Heart right ventricle (tissue), 16 donors: Measurements from ENCODE around the gene ASPN. TPM values are rescaled to one million over a fixed set of nuclear protein-coding genes. Genes with fewer than 3 reads are reported as not detected.
A peak's percentile ranks its signal among the peaks of the same experiment; 100 is the strongest.

ENCODE experiments used
- ATAC-seq, 8 donors: fragments of 200-7000 bp; cut with Tn5 transposase; one replicate each; pipeline ENCODE4 v1.9.1; 2020; ENCODE audit warnings: mild to moderate bottlenecking in 8 of 8, moderate library complexity in 8 of 8, moderate number of reproducible peaks in 1 of 8
- DNase-seq, 2 donors: peaks; one replicate each; pipeline ENCODE4 v3.0.0-alpha.2; 2020
- H3K27ac ChIP-seq, 10 donors: fragments of 200-600 bp; sonication (generic) in 2 of 10; one replicate each; pipeline versions ENCODE4 v1.5.0 to v1.8.0; 2020 to 2022; ENCODE audit warnings: mild to moderate bottlenecking in 3 of 10
- H3K27me3 ChIP-seq, 7 donors: fragments of 200-600 bp; one replicate each; pipeline ENCODE4 v1.8.0; 2021 to 2022; ENCODE audit warnings: mild to moderate bottlenecking in 2 of 7
- H3K36me3 ChIP-seq, 9 donors: fragments of 200-600 bp; sonication (generic) in 1 of 9; one replicate each; pipeline versions ENCODE4 v1.5.0 to v1.8.0; 2020 to 2022; ENCODE audit warnings: mild to moderate bottlenecking in 2 of 9
- H3K4me1 ChIP-seq, 9 donors: fragments of 200-600 bp; sonication (generic) in 1 of 9; one replicate each; pipeline versions ENCODE4 v1.5.0 to v1.8.0; 2020 to 2022; ENCODE audit warnings: mild to moderate bottlenecking in 4 of 9
- H3K4me3 ChIP-seq, 10 donors: fragments of 200-600 bp; sonication (generic) in 2 of 10; one replicate each; pipeline versions ENCODE4 v1.5.0 to v1.8.0; 2020 to 2022; ENCODE audit warnings: mild to moderate bottlenecking in 7 of 10, moderate library complexity in 2 of 10
- H3K9me3 ChIP-seq, 11 donors: fragments of 200-600 bp in 10 of 11; sonication (generic) in 2 of 11; one replicate each; pipeline versions ENCODE4 v1.5.0 to v1.8.0; 2013 to 2022; ENCODE audit warnings: mild to moderate bottlenecking in 2 of 11, control low read depth in 1 of 11, moderate library complexity in 1 of 11
- WGBS, 2 donors: extraction: QIAGEN DNeasy Blood & Tissue Kit; methylation state at CpG; one replicate each; pipeline ENCODE4 v1.1.7; 2013; ENCODE audit warnings: inconsistent platforms in 1 of 2; 5-methylcytosine and 5-hydroxymethylcytosine counted together
- intact Hi-C, 10 donors: fragments of 100-400 bp; cut with DNase I; formaldehyde crosslinking; loops; one replicate each; pipeline versions ENCODE4 v1.11.1 to v1.14.2; 2022
- polyA plus RNA-seq, 2 donors: library from polyadenylated mRNA; stranded (reverse); fragments of 200-250 nt; gene quantifications; one replicate each; pipeline ENCODE4 v1.2.3, GENCODE V29; 2013
- total RNA-seq, 10 donors: library from RNA; stranded (reverse); fragmentation: NEBNext Ultra II Directional in 3 of 10; extraction: Animal tissue kit (Norgen Biotek cat#: 25700) in 3 of 10; gene quantifications; one replicate each; pipeline versions ENCODE4 v1.2.1 to v1.2.4, GENCODE V29; 2021 to 2023
- TF ChIP-seq, protein P1 (sequence below), 9 donors: fragments of 200-600 bp; sonication (generic) in 2 of 9; IDR thresholded peaks; one replicate each; pipeline versions ENCODE4 v1.5.0 to v1.8.0; 2021 to 2022; ENCODE audit warnings: antibody characterized with exemption in 9 of 9, mild to moderate bottlenecking in 5 of 9, moderate library complexity in 1 of 9
- donor health status: Arrhythmogenic right ventricular cardiomyopathy.
- donor health status: ischemic (EF 13 %, LVEDD 7.1; RV severe dilation, severe dysfunction).
- donor health status: healthy with polysubstance abuse.
- donor health status: DM: no; HTN: yes; CAD: no.
- donor health status: DM: no; HTN: no; CAD: no.
- donor health status: ischemic (EF 25% LVEDD 6.9; RV normal size, moderate dysfunction).
- donor health status: ischemic (EF 25% LVEDD 5.7; RV mildly dilated, moderate dysfunction).
- donor health status: healthy.
- donor health status: DM: yes; HTN: yes; CAD: no.
- donor health status: Ischemic cardiomyopathy.
- donor health status: ischemic (EF 35%, LVEDD 5.7; RV mildly dilated, moderate dysfunction).
- donor health status: nonischemic (EF 11% LVEDD 7.7; RV severe dilation, severe dysfunction).
- donor health status: DM: yes; HTN: yes; CAD: no.
- donor health status: PGD.
- donor health status: ischemic (EF 29% LVEDD 5.4; RV normal size, mild dysfunction).
- donor health status: nonischemic (EF 23%, LVEDD 6.1; RV moderate dilation, normal function).

Gene ASPN
- total and polyA plus RNA-seq, 12 donors: 2.3 to 29.6 (median 16.9) TPM

DNA sequence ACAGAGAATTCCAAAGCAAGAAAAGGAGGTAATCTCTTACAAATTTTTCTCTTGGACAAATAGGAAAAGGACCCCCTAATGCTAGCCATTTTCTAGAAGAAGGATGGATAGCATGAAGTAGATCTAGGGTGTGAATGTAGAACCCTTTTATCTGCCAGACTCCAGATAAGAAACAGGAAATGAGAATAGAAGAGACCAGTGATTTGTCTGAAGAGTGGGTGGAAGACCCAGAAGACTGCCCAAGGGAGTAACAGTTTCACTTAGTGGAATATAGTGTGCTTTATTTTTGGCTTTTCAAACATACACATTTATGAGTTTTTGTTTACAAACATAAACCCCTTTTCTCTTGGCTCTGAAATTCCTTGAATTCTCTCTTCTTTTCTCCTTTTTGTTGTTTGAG, 28.4 kb upstream of the ASPN start:
- Histone ChIP-seq H3K36me3 (peaks cover 0 to 14% (median 0%) of the 10 kb centered on the region in 9 donors), H3K9me3 (no peaks in the 10 kb centered on the region), H3K4me3 (no peak overlapping the region), H3K27me3 (no peaks in the 10 kb centered on the region), H3K4me1 (peaks cover 7 to 48% (median 33%) of the 10 kb centered on the region in 9 donors), H3K27ac (no peak overlapping the region)
- DNase-seq (no peak), ATAC-seq (no peak)
- TF ChIP-seq, protein P1, sequence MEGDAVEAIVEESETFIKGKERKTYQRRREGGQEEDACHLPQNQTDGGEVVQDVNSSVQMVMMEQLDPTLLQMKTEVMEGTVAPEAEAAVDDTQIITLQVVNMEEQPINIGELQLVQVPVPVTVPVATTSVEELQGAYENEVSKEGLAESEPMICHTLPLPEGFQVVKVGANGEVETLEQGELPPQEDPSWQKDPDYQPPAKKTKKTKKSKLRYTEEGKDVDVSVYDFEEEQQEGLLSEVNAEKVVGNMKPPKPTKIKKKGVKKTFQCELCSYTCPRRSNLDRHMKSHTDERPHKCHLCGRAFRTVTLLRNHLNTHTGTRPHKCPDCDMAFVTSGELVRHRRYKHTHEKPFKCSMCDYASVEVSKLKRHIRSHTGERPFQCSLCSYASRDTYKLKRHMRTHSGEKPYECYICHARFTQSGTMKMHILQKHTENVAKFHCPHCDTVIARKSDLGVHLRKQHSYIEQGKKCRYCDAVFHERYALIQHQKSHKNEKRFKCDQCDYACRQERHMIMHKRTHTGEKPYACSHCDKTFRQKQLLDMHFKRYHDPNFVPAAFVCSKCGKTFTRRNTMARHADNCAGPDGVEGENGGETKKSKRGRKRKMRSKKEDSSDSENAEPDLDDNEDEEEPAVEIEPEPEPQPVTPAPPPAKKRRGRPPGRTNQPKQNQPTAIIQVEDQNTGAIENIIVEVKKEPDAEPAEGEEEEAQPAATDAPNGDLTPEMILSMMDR (IDR thresholded peaks at IDR 0.05): no peak
- intact Hi-C loops: loop anchor here in 1 of 10 donors (5.0 kb wide), 1 partner anchor 122 kb away; no protein-coding TSS in a partner anchor

DNA sequence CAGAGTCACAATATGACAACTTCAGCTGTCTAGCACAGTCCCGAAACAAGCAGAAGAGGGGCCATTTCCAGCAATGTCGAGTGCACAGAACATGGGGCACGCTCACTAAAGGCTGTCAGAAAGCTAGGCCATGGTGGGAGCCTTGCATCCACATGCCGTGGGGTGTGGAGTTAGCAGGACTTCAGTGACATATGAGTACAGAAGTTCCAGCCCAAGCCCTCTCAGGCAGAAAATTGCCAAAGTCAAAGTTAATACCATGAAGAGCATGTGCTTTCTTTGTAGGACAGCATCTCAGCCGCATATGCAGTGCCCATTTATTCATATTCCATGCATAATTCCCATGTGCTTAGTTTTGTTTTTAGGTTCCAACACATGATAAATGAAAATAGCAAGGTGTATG, 26.7 kb upstream of the ASPN start:
- TF ChIP-seq, protein P1 (IDR thresholded peaks at IDR 0.05): no peak
- no peak for DNase-seq
- H3K9me3 ChIP-seq: no peaks in the 10 kb centered on the region
- 95 to 97% methylated on average over 5 of the region's 5 CpGs for WGBS, 2 donors
- intact Hi-C loops: loop anchor here in 5 of 10 donors (2.0 to 10.0 kb wide), 5 partner anchors 14 to 126 kb away; no protein-coding TSS in a partner anchor
- H3K36me3 ChIP-seq: peaks cover 0 to 4% (median 0%) of the 10 kb centered on the region in 9 donors
- peak overlapping the region in 3 of 10 donors; percentile 37 to 72 (median 56) for H3K27ac ChIP-seq
- ATAC-seq: no peak
- peaks cover 7 to 64% (median 38%) of the 10 kb centered on the region in 9 donors for H3K4me1 ChIP-seq
- H3K27me3 ChIP-seq: no peaks in the 10 kb centered on the region
- no peak overlapping the region for H3K4me3 ChIP-seq

DNA sequence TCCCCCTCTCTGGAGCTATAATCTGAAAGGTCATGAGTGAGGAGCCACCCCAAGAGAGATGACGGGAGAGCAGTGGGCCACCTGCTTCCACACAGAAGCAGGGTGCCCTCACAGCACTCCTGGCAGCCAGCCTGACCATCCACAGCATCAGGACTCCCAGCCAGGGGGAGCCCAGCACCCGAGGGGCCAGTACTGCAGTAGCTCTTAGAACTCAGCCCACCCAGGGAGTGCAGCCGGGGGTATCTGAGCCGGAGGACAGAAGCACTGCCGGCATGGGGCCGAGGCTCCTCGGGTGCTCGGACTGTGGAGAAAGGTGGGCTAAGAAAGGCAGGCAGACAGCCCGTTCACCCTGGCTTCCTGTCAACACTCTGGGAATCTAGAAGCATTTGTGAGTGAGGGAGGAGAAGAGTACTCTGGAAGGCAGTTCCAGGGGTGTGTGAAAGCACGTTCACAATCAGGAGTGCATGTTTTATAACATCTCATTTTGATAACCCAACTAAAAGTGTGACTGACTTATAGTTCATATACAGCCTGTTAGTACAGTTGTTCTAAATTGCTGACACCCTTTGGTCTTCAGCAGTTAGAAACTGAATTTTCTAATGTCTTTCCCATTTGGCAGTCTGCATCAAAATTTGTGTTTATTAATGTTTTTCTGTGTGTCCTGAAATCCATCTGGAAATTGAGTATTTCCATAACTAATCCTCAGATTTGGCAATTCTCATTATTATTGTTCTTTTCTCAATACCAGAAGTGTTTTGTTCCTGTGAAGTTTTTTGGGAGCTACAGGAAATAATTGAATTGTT, 25.9 kb upstream of the ASPN start:
- intact Hi-C loops: loop anchor here in 5 of 10 donors (2.0 to 10.0 kb wide), 5 partner anchors 15 to 127 kb away; no protein-coding TSS in a partner anchor
- Histone ChIP-seq H3K27me3 (no peaks in the 10 kb centered on the region), H3K9me3 (no peaks in the 10 kb centered on the region), H3K4me1 (peaks cover 7 to 61% (median 37%) of the 10 kb centered on the region in 9 donors), H3K4me3 (peak overlapping the region in 2 of 10 donors; percentile 7 to 14), H3K36me3 (peaks cover 0 to 4% (median 0%) of the 10 kb centered on the region in 9 donors), H3K27ac (peak overlapping the region in 9 of 10 donors; percentile 15 to 72 (median 37))
- TF ChIP-seq, protein P1 (IDR thresholded peaks at IDR 0.05): peak in 3 of 9 donors; percentile 18 to 40 (median 30)
- peak in 7 of 8 donors; percentile 17 to 51 (median 37) for ATAC-seq
- 17 to 28% methylated on average over 10 of the region's 10 CpGs for WGBS, 2 donors
- DNase-seq: no peak

DNA sequence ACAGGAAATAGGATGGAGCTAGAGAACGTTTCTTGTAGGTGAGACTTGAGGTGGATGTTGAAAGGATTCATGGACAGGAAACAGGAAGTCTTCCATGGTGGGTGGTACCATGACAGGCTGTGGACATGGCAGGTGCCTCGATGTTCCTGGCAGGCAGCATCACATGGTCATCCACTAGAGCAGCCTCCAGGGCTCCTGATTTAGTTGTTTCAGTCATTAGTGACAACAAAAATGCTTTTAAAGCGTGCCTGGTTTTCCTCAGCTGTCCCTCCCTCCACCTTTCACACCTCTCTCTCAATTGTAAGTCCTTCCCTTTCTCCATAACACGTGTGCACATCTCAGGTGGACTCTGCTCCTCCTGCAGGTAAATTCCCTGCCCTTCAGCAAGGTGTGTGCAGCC, 25.2 kb upstream of the ASPN start:
- H3K9me3 ChIP-seq: no peaks in the 10 kb centered on the region
- DNase-seq (no peak), ATAC-seq (peak in 1 of 8 donors; percentile 19)
- no peaks in the 10 kb centered on the region for H3K27me3 ChIP-seq
- WGBS, 2 donors: 57 to 61% methylated on average over 4 of the region's 4 CpGs
- intact Hi-C loops: loop anchor here in 4 of 10 donors (5.0 to 10.0 kb wide), 4 partner anchors 87 to 127 kb away; no protein-coding TSS in a partner anchor
- peaks cover 0 to 4% (median 0%) of the 10 kb centered on the region in 9 donors for H3K36me3 ChIP-seq
- H3K4me1 ChIP-seq: peaks cover 7 to 54% (median 37%) of the 10 kb centered on the region in 9 donors
- H3K4me3 ChIP-seq: no peak overlapping the region
- peak overlapping the region in 8 of 10 donors; percentile 2 to 72 (median 37) for H3K27ac ChIP-seq
- TF ChIP-seq, protein P1 (IDR thresholded peaks at IDR 0.05): no peak
